Measurements from ENCODE around the gene TMEM132E. TPM values are rescaled to one million over a fixed set of nuclear protein-coding genes. Genes with fewer than 3 reads are reported as not detected.
A peak's percentile ranks its signal among the peaks of the same experiment; 100 is the strongest.

Gene TMEM132E
- polyA plus RNA-seq, 3 donors = 2.8 to 5.2 (median 2.9) TPM

DNA sequence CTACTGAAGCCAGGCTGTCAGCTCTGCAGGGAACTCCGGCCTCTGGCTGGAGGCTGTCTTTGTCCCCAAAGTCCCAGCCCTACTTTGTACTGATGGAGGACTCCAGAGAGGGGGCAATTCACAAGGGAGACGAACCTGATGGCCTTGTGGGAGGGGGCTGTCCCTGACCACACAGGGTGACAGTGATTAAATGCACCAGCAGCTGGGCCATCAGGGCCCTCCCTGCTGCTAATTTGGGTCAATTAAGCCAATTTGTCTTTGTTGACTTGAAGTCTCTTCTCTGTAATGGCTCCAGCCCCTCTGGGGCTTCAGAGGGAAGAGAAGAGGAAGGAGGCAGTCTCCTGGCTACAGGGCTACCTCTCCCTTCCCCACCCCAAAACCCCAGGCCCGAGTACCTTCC is 22.0 kb downstream of the TMEM132E start:
- DNase-seq = no peak

DNA sequence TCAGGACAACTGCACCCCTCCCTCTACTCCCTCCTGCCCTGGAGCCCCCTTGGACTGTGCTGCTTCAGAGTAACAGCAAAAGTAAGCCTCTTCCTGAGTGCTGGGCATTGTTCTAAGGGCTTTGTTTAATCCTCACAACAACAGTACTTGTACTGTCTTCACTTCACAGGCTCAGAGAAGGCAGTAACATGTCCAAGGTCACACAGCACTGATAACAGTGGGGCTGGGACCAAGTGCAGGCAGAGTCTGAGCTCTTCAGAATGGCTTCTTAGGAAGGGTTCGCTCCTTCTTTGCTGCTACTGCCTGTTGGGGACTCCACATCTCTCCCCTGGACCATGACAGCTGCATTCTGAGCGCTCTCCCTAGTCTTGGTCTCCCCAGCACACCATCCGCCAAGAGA is 24.6 kb downstream of the TMEM132E start:
- no peak for DNase-seq

DNA sequence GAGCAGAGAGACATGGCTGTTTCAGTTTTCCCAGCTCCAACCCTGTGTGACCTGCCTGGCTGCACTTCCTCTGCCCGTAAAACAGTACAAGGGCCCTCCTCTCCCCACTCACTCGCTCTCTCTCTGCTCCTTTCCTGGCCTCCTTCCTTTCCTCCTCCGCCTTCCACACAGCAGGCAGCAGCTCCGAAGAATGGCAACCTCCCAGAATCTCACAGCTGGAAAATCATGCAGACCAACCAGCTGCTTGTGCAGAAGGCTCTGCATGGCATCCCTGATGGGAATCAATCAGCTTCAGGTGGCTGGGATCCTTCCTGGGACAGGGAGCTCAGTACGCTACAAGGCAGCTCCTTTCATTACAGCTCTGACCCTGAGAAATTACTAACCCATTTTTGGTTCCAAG is 27.4 kb downstream of the TMEM132E start:
- DNase-seq = peak; percentile 58

DNA sequence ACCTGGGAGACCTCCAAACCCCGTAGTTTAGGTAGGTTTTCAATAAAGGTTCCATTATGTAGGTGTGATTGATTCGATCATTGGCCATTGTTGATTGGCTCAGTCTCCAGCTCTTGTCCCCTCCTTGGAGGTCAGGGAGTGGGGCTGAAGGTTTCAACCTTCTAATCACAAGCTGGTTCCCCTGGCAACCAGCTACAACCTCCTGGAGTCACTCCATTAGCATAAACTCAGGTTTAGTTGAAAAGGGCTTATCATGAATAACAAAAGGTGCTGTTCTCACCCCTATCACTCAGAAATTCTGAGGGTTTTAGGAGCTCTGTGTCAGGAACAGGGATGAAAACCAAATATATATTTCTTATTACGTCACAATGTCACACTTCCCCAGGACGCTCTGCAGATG is 28.5 kb downstream of the TMEM132E start:
- DNase-seq = no peak

DNA sequence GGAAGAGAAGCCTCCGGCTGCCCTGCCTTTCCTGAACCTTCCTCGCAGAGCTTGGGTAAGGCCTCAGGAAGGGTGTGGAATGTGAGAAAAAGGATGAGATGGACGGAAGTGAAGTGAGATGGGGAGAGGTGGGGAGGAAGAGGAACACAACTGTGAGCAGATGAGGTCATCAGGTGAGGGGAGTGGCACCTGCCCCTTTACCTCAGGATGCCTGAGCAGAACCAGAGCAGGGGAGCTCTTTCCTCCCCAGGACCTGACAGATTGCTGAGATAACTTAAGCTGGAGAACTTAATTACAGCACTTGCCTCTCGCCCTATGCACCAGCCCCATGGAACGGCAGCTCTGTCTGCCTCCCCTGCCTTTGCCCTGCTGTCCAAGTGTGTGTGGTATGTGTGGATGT is 29.8 kb downstream of the TMEM132E start:
- no peak for DNase-seq

DNA sequence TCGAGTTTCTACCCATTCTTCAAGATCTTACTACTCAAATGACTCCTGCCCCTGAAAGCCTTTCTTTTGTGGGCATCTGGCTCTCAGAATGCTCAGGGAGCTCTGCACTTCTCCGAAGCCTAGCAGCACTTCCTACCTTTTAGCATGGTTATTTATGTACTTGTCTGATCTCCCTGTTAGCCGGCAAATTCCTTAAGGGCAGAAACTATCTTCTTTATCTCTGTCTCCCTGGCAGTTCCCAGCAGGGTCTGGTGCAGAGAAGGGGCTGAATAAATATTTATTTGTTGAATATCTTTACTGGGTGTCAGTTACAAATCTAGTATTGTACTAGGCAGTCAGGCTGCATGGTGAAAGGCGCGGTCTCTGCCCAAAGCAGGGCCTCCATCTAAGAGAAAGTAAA is 30.7 kb downstream of the TMEM132E start:
- DNase-seq = peak; percentile 51

DNA sequence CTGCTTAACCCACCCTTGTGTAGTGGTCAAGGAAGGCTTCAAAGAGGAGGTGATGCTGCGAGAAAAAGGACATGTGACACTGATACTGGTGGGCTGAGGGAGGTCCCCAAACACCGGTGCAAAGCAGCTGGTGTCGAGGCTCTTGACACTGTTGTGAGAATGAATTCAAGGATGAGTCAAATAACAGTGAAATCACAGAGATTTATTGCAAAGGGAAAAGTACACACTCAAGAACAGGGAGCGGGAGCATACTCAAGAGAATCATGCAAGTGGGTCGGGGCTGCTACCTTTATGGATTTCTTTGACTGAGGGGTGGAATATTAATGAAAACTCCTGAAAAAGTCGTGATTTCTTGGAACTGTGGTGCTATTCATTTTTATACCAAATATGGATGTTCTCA is 31.1 kb downstream of the TMEM132E start:
- no peak for DNase-seq

DNA sequence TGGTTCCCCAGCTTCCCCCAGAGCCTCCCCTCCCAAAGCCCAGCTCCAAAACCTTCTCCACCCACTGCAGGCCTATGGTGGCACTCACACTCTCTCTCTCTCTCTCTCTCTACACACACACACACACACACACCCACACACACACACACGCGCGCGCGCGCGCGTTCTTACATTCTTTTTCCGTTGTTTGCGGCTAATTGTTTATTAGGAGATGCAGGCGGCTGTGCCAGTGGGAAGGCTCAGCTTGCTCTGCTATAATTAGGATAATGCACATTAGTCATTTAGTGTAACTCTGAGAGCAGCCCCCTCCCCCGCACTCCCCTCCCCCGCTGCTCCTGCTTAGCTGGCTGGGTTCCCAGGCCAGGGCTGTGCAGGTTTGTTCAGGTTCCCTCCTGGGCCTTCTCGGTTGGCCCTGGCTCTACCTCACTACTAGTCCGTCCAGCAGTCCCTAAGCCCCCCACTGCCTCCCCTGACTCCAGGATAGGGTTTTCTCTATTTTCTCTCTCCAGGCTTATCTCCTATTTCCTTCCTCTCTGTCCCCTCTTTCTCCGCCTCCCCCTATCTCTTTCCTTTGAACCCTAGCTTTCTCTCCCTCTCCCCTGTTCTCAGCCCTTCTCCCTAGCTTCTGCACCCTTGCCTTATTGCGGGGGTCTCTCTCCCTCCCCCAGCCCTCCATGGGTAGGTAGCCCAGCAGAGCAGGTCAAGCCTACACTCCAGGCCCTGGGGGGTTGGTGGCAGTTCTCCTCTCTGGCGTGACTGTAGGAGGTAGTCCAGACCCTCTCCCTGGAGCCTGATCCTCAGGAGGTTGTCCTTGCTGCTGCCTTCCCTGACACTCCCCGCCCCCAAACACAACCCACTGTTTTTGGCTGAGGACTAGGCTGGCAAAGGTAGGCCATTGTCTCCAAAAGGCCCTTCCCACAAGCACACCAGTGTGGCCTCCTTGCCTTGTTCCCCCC is 34.0 kb downstream of the TMEM132E start:
- peak; percentile 50 for DNase-seq

DNA sequence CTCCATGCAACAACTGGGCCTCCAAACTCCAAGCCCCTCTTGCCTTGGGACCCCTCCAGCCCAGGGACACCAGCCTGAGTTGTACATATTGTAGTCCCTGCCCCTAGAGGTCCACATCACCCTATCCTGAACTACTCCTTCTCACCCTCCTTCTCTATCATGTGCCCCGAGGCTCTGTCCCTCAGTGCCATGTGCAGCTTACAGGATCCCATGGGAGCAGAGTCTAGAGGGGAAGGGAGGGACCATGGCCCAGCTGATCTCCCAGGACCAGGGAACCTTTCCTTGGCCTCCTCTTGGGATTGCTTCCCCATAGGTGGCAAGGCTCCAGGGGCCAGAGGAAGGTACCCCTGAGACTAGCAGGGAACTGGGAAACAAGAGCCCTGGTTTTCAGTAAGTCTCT is 35.3 kb downstream of the TMEM132E start:
- no peak for DNase-seq

DNA sequence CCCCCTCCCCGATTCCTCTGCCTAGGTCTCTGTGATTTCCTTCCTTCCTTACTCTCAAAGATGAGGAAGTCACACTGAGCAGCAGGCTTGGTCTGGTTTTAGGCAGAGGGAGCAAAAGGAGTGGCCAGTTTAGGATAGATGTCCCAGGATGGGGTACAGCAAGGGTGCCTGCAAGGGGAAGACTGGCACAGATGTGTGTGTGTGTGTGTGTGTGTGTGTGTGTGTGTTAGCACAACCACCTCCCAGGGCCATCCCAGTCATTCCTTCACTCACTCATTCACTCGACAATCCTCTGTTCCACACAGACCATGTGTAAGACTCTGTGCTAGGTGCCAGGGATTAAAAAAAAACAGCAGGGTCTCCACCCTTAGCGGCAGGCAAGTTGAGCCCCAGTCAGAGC is 35.9 kb downstream of the TMEM132E start:
- DNase-seq = no peak

DNA sequence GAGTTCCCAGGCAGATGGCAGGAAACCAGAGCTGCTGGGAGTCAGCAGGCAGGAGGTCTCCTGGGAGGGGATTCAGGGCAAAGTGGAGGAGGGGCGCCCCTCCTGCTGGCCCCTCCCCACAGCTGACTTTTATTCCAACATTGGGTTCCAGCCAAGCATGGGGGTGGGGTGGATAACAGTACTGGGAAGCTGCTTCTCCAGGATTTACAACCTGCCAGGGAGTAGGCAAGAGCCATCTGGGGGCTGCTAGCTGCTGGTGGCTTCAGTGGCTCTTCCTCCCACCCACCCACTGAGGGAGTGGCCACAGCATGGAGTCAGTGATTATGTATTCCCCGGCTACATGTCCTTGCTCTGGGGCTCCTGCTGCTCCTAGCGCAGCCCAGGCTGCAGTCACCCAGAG is 36.8 kb downstream of the TMEM132E start:
- DNase-seq = peak; percentile 93

DNA sequence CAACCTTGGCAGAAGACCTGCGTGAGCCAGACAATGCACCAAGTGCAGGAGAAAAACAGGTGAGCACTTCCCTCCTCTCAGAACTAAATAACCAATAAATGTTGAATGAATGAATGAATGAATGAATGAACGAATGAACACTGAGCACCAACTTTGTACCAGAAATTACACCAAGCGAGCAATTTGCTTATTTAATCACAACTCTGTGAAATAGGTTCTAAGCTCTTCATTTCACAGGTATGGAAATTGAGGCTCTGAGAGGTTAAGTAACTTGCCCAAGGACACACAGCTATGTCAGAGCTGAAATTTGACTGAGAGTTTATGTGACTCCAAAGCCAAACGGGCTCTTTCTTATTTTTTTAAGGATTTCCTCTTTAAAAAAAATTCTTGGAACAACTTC is 38.0 kb downstream of the TMEM132E start:
- DNase-seq = no peak

DNA sequence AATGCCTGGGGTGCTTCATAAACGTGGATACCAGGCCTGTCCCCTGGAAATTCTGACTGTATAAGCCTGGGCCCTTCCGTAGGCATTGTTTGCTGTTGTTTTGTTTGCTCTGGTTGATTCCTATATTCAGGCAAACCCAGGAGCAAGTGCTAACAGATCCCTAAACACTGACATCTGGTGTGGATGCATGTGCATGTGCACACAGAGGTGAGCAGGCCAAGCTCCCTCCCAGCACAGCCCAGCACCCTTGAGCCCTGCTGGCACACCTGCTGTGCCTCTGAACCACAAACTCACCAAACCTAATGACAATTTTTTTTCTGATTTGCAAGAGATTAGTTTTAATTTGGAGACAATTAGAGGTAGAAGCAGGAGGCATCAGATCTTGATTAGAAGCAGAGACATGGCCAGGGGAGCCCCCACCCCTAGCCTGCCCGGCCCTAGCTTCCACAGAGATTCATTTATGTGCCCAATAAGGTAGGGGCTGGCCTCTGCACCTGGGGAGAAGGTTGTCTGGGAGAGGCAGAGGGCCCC is 40.4 kb downstream of the TMEM132E start:
- DNase-seq = no peak

DNA sequence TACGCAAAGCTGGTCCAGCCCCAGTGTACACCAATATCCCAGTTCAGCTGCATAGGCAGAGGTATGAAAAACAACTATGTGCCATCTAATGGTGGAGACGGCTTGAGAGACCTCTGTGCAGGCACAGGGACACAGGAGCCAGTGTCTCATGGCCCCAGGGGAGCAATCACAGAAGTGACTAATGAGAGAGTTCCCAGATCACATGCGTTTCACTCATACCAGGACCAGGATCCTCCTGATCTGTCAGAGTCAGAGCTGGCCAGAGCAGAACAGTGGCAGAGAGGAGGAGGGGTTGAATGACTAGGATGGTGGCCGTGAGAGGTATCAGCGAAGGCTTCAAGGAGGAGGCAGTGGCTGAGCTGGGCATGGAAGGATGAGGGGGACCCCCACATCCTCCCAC is 41.1 kb downstream of the TMEM132E start:
- no peak for DNase-seq

DNA sequence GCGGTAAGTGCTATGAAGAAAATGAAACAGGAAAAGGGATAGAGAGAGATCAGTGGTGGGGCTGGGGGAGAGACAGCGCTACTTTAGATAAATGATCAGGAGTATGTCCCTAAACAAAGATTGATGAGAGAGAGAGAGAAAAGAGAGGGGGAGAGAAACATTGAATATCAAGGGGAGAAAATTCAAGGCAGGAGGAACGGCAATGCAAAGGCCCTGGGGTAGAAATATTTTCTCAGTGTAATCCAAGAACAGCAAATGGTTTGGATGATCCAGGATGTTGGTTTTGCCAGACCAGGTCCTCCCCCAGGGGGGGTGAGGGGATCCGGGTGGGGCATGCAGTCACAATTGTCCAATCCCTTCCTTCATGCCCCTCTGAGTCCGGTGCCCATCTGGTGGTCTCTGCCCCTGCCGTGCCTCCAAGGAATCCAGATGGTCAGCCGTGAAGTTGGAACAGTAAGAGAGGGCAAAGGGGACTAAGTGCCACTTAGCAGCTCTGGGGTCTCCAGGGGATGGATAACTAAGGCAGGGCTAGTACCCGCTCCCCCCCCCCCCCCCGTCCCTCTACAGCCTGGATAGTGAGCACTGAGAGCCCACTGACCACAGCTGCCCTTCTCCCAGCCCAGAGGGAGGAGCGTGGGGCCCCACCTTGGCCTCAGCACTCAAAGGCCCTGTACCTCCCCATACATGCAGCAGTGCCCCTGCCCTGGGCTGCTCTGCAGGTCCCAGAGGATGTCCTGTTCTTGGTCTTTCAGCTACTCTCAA is 43.7 kb downstream of the TMEM132E start:
- DNase-seq = no peak

DNA sequence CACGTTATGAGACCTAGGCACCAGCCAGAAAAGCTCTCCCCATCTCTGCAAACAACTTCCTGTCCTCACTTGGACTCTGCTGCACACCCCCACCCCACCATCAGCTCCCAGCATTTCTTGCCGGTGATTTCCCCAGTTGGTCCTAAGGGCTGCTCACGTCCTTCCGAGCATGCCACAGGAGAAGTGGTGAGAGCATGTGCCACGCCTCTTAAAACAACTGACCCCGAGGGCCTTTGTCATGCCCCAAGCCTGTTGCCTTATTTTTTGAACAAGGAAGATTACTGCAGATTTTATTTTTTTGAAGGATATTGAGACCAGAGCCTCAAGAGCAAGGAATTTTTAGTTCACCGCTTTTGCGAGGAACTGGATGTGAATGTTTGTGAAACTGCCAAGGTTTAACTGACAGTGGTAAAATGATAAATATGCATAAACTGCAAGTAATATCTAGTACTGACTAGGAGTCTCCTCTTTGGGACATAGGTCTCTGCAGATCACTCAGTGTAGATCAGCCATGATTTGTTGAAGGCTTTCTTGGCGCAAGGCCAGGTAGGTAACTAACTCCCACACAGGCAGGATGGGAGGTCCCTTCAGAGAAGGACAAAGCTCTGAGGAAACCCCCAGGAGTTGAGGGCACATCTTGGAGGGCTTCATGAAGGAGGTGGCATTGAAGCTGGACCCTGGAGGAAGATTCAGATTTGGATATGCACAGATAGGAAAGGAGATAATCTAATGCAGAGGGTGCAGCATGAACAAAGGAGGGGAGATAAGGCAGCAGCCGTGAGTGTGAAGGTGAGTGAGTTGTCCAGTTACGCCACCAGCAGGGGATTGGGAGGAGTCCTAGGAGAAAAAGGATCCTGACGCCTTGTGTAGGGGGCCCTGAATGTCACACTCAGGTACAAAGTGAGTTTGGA is 44.7 kb downstream of the TMEM132E start:
- no peak for DNase-seq

DNA sequence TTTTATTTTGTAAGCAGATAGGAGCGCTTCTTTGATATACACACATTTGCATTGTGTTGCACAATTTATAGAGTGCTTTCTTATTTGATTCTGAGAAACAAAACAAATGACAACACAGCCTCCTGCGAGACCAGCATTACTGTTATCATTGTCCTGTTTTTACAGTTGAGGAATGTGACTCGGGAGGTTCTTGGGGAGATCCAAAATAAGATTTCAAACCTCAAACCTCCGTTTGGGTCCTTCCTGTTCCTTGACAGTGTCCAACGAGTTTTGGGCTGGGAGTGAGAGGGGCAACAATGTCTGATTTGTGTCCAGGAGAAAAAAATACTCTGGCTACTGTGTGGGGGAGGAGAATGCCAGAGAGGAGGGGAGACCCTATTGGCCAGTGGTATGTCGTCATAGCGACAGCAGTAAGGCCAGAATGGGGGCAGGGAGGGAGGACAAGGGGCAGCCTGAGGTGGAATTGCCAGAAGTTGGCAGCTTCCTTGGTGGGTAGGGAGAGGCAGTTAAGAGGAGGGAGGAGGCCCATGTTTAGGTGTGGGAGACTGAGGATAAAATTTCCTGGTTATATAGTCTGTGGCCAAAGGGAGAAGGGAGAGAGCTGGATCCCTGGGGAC is 45.5 kb downstream of the TMEM132E start:
- peak; percentile 50 for DNase-seq

DNA sequence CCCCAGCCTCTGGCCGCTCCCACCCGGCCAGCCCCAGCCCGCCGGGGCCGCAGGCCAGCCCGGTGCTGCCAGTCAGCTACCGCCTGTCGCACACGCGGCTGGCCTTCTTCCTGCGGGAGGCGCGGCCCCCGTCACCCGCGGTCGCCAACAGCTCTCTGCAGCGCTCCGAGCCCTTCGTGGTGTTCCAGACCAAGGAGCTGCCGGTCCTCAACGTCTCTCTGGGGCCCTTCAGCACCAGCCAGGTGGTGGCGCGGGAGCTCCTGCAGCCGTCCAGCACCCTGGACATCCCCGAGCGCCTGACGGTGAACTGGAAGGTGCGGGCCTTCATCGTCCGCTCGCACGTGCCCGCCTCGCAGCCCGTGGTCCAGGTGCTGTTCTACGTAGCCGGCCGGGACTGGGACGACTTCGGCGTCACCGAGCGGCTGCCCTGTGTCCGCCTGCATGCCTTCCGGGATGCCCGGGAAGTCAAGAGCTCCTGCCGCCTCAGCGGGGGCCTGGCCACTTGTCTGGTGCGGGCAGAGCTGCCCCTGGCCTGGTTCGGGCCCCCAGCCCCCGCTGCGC is 46.8 kb downstream of the TMEM132E start:
- DNase-seq = no peak

DNA sequence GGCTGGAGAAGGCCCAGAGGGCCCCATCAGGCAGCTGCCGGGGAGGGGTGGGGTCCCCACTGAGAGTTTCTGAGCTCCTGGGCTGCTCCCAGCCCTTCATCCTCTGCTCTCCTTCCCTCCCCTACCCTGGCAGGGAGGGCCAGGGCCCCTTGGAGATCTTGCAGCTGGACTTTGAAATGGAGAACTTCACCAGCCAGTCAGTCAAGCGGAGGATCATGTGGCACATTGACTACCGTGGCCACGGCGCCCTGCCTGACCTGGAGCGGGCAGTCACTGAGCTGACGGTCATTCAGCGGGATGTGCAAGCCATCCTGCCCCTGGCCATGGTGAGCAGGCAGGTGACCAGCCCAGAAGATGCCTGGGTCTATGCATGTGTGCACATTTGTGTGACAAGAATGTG is 49.5 kb downstream of the TMEM132E start:
- DNase-seq = peak; percentile 43

DNA sequence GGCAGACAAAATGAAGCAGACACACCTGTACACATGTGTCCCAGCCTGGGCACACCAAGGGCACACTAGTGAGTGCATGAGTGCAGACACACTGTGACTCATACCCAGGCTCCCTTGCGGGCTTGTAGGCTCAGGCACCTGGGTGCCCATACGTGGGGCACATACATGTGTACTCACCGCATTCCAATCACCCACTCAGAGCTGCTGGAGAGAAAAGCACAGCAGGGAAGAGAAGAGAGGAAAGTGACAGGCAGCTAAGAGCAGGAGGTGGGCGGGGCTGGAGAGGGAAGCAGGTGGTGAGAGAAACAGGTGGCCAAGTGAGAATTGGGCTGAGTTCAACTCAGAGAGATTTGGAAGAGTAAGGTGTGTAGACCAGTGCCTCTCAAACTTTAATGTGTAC is 54.0 kb downstream of the TMEM132E start:
- DNase-seq = no peak

DNA sequence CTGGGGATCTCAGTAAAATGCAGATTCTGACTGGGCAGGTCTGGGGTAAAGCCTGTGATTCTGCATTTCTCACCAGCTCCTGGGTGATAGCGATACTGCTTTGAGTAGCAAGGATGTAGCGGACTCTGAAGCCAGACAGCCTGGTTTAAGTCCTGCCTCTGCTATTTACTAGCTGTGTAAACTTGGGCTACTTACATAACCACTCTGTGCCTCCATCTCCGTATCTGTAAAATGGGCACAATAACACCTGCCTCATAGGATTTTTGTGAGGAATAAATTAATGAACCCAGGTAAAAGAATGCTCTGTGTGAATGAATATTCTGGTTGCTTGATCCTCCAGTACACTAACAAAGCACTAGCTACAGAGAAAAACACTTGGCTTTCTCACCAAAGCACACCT is 54.4 kb downstream of the TMEM132E start:
- DNase-seq = no peak
